ENCODE results near the gene RNF212.

- TF ChIP-seq CTCF (IDR thresholded peaks at IDR 0.05; ENCODE audit: low read depth, low read length) (no peak), EZH2phosphoT487 (IDR thresholded peaks at IDR 0.05; ENCODE audit: low read depth) (no peak)
Observed at GRCh38 chr4:1139860-1140259, 26.5 kb upstream of the RNF212 start.

Measured in OCI-LY3 (cell line).